Measurements from ENCODE around the gene CBL.

GRCh38 chr11:119237515-119237914 is 31.4 kb downstream of the CBL start:
- no peak for TF ChIP-seq POLR2AphosphoS5 (IDR thresholded peaks at IDR 0.05; ENCODE audit: low read depth, low read length)
- TF ChIP-seq IRF3 (IDR thresholded peaks at IDR 0.05; ENCODE audit: low read depth, low read length) = no peak
- TF ChIP-seq CTCF (IDR thresholded peaks at IDR 0.05) = no peak
- TF ChIP-seq GABPA (IDR thresholded peaks at IDR 0.05; ENCODE audit: low read depth) = no peak
- no peak for TF ChIP-seq TEAD4 (IDR thresholded peaks at IDR 0.05; ENCODE audit: borderline replicate concordance, insufficient read depth)
- TF ChIP-seq YY1 (IDR thresholded peaks at IDR 0.05; ENCODE audit: low read depth) = no peak
- no peak for TF ChIP-seq RXRA (IDR thresholded peaks at IDR 0.05; ENCODE audit: borderline replicate concordance, low read depth)
- TF ChIP-seq SIN3A (IDR thresholded peaks at IDR 0.05; ENCODE audit: borderline replicate concordance, low read depth, low read length) = no peak
- no peak for TF ChIP-seq EP300 (IDR thresholded peaks at IDR 0.05; ENCODE audit: borderline replicate concordance in 1 of 2, low read depth in 1 of 2, low read length in 1 of 2)
- no peak for TF ChIP-seq JUND (IDR thresholded peaks at IDR 0.05)
- TF ChIP-seq RFX5 (IDR thresholded peaks at IDR 0.05; ENCODE audit: low read length) = no peak
- no peak for TF ChIP-seq CHD2 (IDR thresholded peaks at IDR 0.05; ENCODE audit: low read length, partially characterized antibody)
- no peak for TF ChIP-seq ZBTB33 (IDR thresholded peaks at IDR 0.05; ENCODE audit: borderline replicate concordance, low read depth)
